OCI-LY1 (cell line): ENCODE results near the gene RAET1E.
"Not testable (repeated sequence)": the region's sequence is repeated elsewhere in the genome, so short reads cannot be mapped to it uniquely, and the experiment has no call there.

ENCODE experiments used
- H2AFZ ChIP-seq: fragments of 200-600 bp; sonication (generic), shearing (Covaris generic); 2 replicates; pipeline ENCODE4 v1.6.0; 2014; ENCODE audit warnings: antibody characterized with exemption, mild to moderate bottlenecking, low read length
- H3F3A ChIP-seq: fragments of 200-600 bp; sonication (generic), shearing (Covaris generic); 2 replicates; pipeline ENCODE4 v1.6.0; 2014; ENCODE audit warnings: mild to moderate bottlenecking, antibody characterized with exemption, low read length, moderate library complexity; ENCODE audit not compliant: insufficient read depth
- H3K27ac ChIP-seq: fragments of 200-600 bp; sonication (generic); 2 replicates; pipeline ENCODE4 v1.5.1; 2014; ENCODE audit warnings: low read length, mixed run types, mild to moderate bottlenecking, low read depth; ENCODE audit not compliant: poor library complexity, severe bottlenecking
- H3K27me3 ChIP-seq: fragments of 200-600 bp; sonication (generic); 2 replicates; pipeline ENCODE4 v1.6.0; 2014; ENCODE audit warnings: antibody characterized with exemption, mild to moderate bottlenecking, low read length, moderate library complexity; ENCODE audit not compliant: insufficient read depth
- H3K36me3 ChIP-seq: fragments of 200-600 bp; sonication (generic); 2 replicates; pipeline ENCODE4 v1.6.1; 2014; ENCODE audit warnings: mild to moderate bottlenecking, antibody characterized with exemption, low read length, moderate library complexity, mixed read lengths; ENCODE audit not compliant: insufficient read depth
- H3K4me1 ChIP-seq: fragments of 200-600 bp; sonication (generic); 2 replicates; pipeline ENCODE4 v1.5.1; 2014; ENCODE audit warnings: mild to moderate bottlenecking, low read length, moderate library complexity; ENCODE audit not compliant: insufficient read depth, severe bottlenecking
- H3K4me2 ChIP-seq: fragments of 200-600 bp; sonication (generic), shearing (Covaris generic); 2 replicates; pipeline ENCODE4 v1.6.1; 2014; ENCODE audit warnings: low read length
- H3K4me3 ChIP-seq: fragments of 200-600 bp; sonication (generic); 2 replicates; pipeline ENCODE4 v1.5.1; 2014; ENCODE audit warnings: low read length, low read depth, mild to moderate bottlenecking, mixed read lengths; ENCODE audit not compliant: poor library complexity, severe bottlenecking
- H3K79me2 ChIP-seq: fragments of 200-600 bp; shearing (Covaris generic); 2 replicates; pipeline ENCODE4 v1.6.1; 2016; ENCODE audit warnings: mixed run types, low read length, mixed read lengths; ENCODE audit not compliant: insufficient read depth
- H3K9ac ChIP-seq: fragments of 200-600 bp; sonication (generic), shearing (Covaris generic); 2 replicates; pipeline ENCODE4 v1.6.1; 2014; ENCODE audit warnings: mild to moderate bottlenecking, low read length, mixed read lengths
- H3K9me2 ChIP-seq: fragments of 200-600 bp; sonication (generic), shearing (Covaris generic); 2 replicates; pipeline ENCODE4 v1.6.1; 2014; ENCODE audit warnings: low read depth, mild to moderate bottlenecking, low read length, mixed read lengths
- H3K9me3 ChIP-seq: fragments of 200-600 bp; shearing (Covaris generic); 2 replicates; pipeline ENCODE4 v1.6.1; 2014; ENCODE audit warnings: low read length, mixed read lengths
- H4K20me1 ChIP-seq: fragments of 200-600 bp; sonication (generic), shearing (Covaris generic); 2 replicates; pipeline ENCODE4 v1.6.0; 2016; ENCODE audit warnings: mild to moderate bottlenecking, low read length; ENCODE audit not compliant: insufficient read depth
- EZH2 ChIP-seq: fragments of 200-600 bp; sonication (generic), shearing (Covaris generic); IDR thresholded peaks from 2 replicates; pipeline ENCODE4 v1.8.0; 2017; ENCODE audit warnings: borderline replicate concordance, mixed run types, mild to moderate bottlenecking, antibody characterized with exemption, low read length, moderate library complexity, mixed read lengths
- TF ChIP-seq, protein P1 (sequence below): fragments of 200-600 bp; sonication (generic), shearing (Covaris generic); IDR thresholded peaks from 2 replicates; pipeline ENCODE4 v1.5.1; 2017; ENCODE audit warnings: mild to moderate bottlenecking, antibody characterized with exemption, low read length, moderate library complexity, mixed read lengths

The RAET1E gene

DNA sequence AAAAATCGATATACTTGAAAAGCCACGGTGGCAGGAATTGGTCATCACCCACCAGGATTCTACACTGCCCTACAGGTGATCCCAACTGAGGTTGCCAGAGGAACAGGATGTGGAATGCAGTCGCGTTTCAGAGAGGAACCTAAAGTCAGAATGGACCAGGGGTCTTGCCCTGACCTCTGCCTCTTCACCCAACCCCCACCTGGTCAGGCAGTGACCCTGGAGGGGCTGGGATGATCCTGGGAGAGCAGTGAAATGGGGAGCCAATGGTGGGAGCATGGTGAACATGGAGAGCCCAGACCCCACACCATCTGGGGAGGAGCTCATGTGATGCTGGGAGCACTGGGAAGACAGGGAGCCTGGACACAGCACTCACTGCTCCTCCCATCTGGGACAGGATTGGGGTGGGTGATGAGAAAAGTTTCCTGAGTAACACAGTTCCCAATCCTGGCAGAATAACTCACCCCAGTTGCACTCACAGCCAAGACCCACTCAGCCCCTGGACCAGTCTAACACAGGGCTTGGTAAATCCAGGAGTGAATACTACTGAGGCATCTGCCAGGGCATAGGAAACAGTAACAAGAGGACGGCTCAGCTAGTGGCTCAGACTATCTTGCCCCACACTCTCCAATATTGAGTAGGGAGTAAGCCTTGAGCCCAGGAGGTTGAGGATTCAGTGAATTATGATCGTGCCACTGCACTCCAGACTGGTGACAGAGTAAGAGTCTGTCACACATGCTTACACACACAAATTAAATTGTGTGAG lies 42.2 kb upstream of the RAET1E start:
- Histone ChIP-seq H3K9ac (no peak overlapping the region), H3K9me2 (no peaks in the 10 kb centered on the region), H3K27me3 (peaks cover 11% of the 10 kb centered on the region), H3F3A (no peaks in the 10 kb centered on the region), H3K36me3 (no peaks in the 10 kb centered on the region), H3K4me1 (peaks cover 19% of the 10 kb centered on the region), H3K4me2 (no peak overlapping the region), H3K4me3 (no peak overlapping the region), H4K20me1 (no peaks in the 10 kb centered on the region), H3K27ac (no peak overlapping the region), H3K79me2 (no peaks in the 10 kb centered on the region), H2AFZ (no peak overlapping the region), H3K9me3 (no peaks in the 10 kb centered on the region)
- TF ChIP-seq, protein P1, sequence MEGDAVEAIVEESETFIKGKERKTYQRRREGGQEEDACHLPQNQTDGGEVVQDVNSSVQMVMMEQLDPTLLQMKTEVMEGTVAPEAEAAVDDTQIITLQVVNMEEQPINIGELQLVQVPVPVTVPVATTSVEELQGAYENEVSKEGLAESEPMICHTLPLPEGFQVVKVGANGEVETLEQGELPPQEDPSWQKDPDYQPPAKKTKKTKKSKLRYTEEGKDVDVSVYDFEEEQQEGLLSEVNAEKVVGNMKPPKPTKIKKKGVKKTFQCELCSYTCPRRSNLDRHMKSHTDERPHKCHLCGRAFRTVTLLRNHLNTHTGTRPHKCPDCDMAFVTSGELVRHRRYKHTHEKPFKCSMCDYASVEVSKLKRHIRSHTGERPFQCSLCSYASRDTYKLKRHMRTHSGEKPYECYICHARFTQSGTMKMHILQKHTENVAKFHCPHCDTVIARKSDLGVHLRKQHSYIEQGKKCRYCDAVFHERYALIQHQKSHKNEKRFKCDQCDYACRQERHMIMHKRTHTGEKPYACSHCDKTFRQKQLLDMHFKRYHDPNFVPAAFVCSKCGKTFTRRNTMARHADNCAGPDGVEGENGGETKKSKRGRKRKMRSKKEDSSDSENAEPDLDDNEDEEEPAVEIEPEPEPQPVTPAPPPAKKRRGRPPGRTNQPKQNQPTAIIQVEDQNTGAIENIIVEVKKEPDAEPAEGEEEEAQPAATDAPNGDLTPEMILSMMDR = no peak
- no peak for TF ChIP-seq EZH2

DNA sequence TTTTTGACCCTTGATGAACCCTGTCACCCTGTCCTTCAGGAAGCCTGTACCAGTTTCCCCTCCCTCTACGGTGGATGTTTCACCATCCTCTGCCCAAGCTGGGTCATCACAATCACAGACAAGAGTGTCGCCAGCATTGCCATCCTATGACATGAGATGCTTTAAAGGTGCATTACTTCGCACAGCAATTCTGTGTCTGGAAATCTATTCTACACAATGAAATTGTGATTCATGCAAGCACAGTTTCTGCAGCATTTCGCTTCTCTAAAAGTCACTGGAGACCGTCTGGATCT lies 41.4 kb upstream of the RAET1E start:
- no peaks in the 10 kb centered on the region for H3F3A ChIP-seq
- H3K4me1 ChIP-seq = peaks cover 19% of the 10 kb centered on the region
- no peaks in the 10 kb centered on the region for H3K79me2 ChIP-seq
- peaks cover 11% of the 10 kb centered on the region for H3K27me3 ChIP-seq
- no peaks in the 10 kb centered on the region for H3K36me3 ChIP-seq
- H3K9ac ChIP-seq = no peak overlapping the region; the same call in 1 of the 2 replicates
- no peaks in the 10 kb centered on the region for H3K9me2 ChIP-seq
- H2AFZ ChIP-seq = no peak overlapping the region
- H3K9me3 ChIP-seq = no peaks in the 10 kb centered on the region
- no peak overlapping the region for H3K4me3 ChIP-seq
- H3K27ac ChIP-seq = no peak overlapping the region
- no peaks in the 10 kb centered on the region for H4K20me1 ChIP-seq
- H3K4me2 ChIP-seq = peak overlapping the region; percentile 81; the same call in 1 of the 2 replicates
- TF ChIP-seq, protein P1 = no peak
- TF ChIP-seq EZH2 = no peak

DNA sequence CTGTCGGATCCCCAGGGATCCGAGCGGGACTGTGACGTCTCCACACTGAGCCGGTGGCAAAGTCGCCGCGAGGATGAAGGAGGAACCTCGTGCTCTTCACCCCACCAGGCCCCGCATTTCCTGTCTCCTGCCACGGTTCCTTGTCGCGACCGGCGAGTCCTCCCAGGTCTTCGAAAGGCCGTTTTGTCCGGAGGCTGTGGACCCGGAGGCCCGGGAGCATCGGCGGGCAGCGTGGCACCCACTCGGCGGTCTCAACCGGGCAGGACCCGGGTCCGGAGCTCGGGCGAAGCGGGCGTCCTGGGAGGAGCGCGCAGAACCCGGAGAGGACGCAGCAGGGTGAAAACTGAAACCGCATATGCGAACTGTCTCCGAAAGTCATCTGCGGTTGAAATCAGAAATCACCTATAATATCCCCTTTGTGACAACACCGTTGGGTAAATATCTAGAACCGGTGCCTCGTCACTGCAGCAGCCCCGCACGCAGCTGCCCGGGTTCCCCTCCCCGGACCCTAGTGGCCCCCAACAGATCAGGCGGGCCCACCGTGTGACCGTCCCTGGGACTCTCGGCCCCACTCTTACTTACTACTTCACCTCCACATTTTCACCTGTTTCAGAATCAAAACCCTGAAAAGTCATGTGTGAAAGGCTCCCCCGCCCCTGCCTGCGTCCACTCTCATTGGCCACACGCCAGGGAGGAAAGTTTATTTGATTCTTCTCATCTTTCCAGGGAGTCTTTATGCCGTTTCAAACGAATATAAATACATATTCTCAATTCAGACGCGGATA lies 40.9 kb upstream of the RAET1E start:
- Histone ChIP-seq H3F3A (no peaks in the 10 kb centered on the region), H3K9me2 (no peaks in the 10 kb centered on the region), H3K79me2 (no peaks in the 10 kb centered on the region), H3K4me1 (peaks cover 19% of the 10 kb centered on the region), H3K4me3 (peak overlapping the region; percentile 62), H3K36me3 (no peaks in the 10 kb centered on the region), H2AFZ (no peak overlapping the region), H3K27ac (no peak overlapping the region), H3K9me3 (no peaks in the 10 kb centered on the region), H4K20me1 (no peaks in the 10 kb centered on the region), H3K27me3 (peaks cover 11% of the 10 kb centered on the region), H3K4me2 (peak overlapping the region; percentile 81), H3K9ac (peak overlapping the region; percentile 38; the same call in 1 of the 2 replicates)
- TF ChIP-seq EZH2 = no peak
- TF ChIP-seq, protein P1 = no peak

- H3K9me3 ChIP-seq, H3K9me2 ChIP-seq, H3K79me2 ChIP-seq, H4K20me1 ChIP-seq, H3F3A ChIP-seq, H2AFZ ChIP-seq, H3K36me3 ChIP-seq, H3K27ac ChIP-seq: not testable (repeated sequence)
- Histone ChIP-seq H3K4me3 (peak overlapping the region; percentile 62), H3K27me3 (peaks cover 11% of the 10 kb centered on the region), H3K9ac (peak overlapping the region; percentile 38; the same call in 1 of the 2 replicates), H3K4me2 (peak overlapping the region; percentile 81), H3K4me1 (peaks cover 19% of the 10 kb centered on the region)
Observed at GRCh38 chr6:149938013-149938570, 40.2 kb upstream of the RAET1E start.
